ENCODE data around the gene PRPS1.

DNA sequence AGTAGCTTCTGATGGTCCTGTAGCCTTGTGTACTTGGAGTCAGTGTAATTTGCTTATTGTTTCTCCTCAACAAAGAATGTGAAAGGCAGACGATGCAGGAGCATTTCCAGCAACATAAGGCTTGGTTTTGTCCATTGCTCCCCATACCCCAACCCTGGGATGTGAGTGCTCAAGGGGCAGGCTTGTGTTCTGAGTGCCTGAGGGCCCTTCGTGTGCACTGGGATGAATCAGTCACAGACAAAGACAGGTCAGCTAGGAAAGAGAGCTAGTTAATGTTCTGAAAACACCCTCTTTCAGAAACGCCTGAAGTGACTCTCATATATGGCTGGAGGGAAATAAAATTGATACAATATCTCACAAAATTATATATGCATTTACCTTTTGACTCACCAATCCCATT, 59.1 kb downstream of the PRPS1 start:
- TF ChIP-seq REST (IDR thresholded peaks at IDR 0.05; ENCODE audit: insufficient read depth in 1 of 2, low read depth in 2 of 2, low read length in 2 of 2) (no peak), TAF1 (IDR thresholded peaks at IDR 0.05; ENCODE audit: borderline replicate concordance, insufficient read depth, low read length) (no peak)

Data from PFSK-1 (cell line).